Esophagus muscularis mucosa (tissue), 4 donors: ENCODE data around the gene LMAN2.

Source experiments
- EP300 ChIP-seq: sonication (generic); formaldehyde crosslinking; IDR thresholded peaks from one replicate; pipeline ENCODE4 v1.6.1; 2017; ENCODE audit warnings: antibody characterized with exemption
- POLR2A ChIP-seq: fragments of 450-650 bp; IDR thresholded peaks from one replicate; pipeline ENCODE4 v1.6.1; 2017; ENCODE audit warnings: antibody characterized with exemption, moderate library complexity, mild to moderate bottlenecking, low read depth
- POLR2AphosphoS5 ChIP-seq, 2 donors: sonication (generic); formaldehyde crosslinking; IDR thresholded peaks; one replicate each; pipeline ENCODE4 v1.6.1; 2017; ENCODE audit warnings: antibody characterized with exemption in 2 of 2
- TF ChIP-seq, protein P1 (sequence below), 3 experiments: fragments of 200-600 bp in 2 of 3; fragments of 450-650 bp in 1 of 3; sonication (generic) in 2 of 3; IDR thresholded peaks; one replicate each; pipeline ENCODE4 v1.5.1; 2017 to 2019; ENCODE audit warnings: antibody characterized with exemption in 3 of 3, mild to moderate bottlenecking in 2 of 3, moderate library complexity in 1 of 3

GRCh38 chr5:177355868-177356168, 4.3 kb upstream of the LMAN2 start:
- TF ChIP-seq, protein P1, sequence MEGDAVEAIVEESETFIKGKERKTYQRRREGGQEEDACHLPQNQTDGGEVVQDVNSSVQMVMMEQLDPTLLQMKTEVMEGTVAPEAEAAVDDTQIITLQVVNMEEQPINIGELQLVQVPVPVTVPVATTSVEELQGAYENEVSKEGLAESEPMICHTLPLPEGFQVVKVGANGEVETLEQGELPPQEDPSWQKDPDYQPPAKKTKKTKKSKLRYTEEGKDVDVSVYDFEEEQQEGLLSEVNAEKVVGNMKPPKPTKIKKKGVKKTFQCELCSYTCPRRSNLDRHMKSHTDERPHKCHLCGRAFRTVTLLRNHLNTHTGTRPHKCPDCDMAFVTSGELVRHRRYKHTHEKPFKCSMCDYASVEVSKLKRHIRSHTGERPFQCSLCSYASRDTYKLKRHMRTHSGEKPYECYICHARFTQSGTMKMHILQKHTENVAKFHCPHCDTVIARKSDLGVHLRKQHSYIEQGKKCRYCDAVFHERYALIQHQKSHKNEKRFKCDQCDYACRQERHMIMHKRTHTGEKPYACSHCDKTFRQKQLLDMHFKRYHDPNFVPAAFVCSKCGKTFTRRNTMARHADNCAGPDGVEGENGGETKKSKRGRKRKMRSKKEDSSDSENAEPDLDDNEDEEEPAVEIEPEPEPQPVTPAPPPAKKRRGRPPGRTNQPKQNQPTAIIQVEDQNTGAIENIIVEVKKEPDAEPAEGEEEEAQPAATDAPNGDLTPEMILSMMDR (IDR thresholded peaks at IDR 0.05) = no peak
- TF ChIP-seq POLR2A (no peak), POLR2AphosphoS5 (IDR thresholded peaks at IDR 0.05) (no peak), EP300 (no peak)
